GM15510 (cell line): ENCODE results near the gene SETX.

Experiments
- POLR2A ChIP-seq: IDR thresholded peaks from 3 replicates; pipeline ENCODE4 v1.6.1; 2011; ENCODE audit warnings: borderline replicate concordance; ENCODE audit not compliant: insufficient read length; ENCODE audit errors: extremely low read depth

SETX gene

GRCh38 chr9:132364068-132364467 is 9.3 kb upstream of the SETX start:
- TF ChIP-seq POLR2A, result no peak

DNA sequence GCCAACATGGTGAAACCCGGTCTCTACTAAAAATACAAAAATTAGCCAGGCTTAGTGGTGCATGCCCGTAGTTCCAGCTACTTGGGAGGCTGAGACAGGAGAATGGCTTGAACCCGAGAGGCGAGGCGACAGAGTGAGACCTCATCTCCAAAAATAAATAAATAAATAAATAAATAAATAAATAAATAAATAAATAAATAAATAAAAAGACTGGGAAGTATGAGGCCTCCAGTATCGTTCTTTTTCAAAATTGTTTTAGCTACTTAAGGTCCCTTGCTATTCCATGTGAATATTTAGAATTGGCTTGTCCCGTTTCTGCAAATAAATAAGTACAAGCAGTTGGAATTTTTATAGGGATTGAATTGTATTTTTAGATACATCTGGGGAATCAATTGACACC is 3.0 kb upstream of the SETX start:
- TF ChIP-seq POLR2A, result no peak

DNA sequence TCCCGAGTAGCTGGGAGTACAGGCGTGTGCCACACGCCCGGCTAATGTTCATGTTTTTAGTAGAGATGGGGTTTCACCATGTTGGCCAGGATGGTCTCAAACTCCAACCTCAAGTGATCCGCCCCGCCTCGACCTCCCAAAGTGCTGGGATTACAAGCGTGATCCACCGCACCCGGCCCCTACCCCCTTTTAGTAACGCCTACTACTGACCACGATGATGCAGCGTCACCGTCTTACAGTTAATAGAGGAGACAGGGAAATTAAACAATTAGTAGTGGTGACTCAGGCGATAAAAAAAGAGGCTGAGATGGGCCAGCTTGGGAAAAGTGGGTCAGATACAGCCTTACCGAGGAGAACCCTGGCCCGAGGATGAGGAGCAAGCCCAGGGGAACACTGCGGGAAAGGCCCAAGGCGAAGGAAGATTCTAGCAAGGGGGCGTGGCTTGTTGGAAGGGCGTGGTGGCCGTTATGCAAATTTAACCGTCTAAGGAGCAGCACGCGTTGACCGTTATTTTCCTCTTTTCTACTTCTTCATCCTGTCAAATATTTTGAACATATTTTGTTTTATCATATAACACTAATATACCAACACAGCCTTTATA is 1.6 kb upstream of the SETX start:
- TF ChIP-seq POLR2A, result no peak

DNA sequence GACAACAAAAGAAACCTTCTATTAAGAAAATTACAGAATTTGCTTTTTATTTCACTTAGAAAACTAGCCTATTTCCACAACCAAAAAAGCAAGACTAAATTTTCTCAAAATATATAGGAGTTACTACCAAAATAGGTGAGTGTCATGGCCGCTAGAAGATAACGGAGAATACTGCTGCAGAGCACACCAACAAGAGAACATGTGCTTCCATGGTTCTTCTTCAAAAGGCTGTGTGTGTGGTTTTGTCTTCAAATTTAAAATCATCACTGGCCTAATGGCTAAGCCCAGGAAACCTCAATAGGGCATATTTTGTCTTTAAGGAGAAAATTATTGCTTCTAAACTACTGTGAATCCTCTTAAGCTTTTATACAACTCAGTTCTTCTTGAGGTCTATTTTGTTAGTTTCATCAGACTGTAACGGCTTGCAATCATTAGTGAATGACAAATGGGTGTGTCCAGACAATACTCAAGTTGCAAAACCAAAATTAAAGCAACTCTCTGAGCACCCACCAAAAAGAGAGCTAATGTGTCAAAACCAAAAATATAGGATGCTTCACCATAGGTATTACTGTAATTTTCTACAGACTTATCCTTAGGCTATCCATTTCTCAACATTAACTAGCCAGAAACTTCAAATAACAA is 3.3 kb downstream of the SETX start:
- TF ChIP-seq POLR2A, result no peak

GRCh38 chr9:132350861-132351315 is 3.9 kb downstream of the SETX start:
- no peak for TF ChIP-seq POLR2A

DNA sequence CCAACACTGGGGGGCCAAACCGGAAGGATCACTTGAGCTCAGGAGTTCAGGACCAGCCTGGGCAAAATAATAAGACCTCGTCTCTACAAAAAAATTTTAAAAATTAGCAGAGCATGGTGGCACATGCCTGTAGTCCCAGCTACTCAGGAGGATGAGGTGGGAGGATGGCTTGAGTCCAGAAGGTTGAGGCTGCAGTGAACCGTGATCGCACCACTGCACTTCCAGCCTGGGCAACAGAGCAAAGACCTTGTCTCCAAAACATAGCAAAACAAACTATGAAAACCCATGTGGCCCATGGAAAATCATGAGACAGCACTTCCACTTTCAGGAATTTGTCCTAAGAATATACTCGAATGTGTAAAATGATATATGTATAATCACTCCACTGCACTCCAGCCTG is 6.1 kb downstream of the SETX start:
- no peak for TF ChIP-seq POLR2A

GRCh38 chr9:132346177-132346576 is 8.6 kb downstream of the SETX start:
- no peak for TF ChIP-seq POLR2A

- TF ChIP-seq POLR2A, result no peak
Observed at GRCh38 chr9:132341177-132341840, 13.5 kb downstream of the SETX start.

DNA sequence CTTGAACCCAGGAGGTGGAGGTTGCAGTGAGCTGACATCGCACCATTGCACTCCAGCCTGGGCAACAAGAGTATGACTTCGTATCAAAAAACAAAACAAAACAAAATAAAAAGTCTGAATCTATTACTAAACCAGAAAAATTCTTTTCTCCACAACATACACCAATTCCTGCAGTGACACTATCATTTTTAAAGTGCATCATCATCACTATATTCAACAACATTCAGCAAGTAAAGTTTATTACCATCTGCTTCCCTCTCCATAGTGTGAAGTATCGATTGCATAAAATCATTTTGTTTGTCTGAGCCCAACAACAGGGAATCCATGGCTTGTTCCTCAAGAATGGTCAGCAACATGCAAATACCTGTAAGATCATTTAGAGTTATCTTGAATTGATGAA is 20.4 kb downstream of the SETX start:
- no peak for TF ChIP-seq POLR2A

GRCh38 chr9:132333556-132333955 is 21.2 kb downstream of the SETX start:
- TF ChIP-seq POLR2A, result no peak

DNA sequence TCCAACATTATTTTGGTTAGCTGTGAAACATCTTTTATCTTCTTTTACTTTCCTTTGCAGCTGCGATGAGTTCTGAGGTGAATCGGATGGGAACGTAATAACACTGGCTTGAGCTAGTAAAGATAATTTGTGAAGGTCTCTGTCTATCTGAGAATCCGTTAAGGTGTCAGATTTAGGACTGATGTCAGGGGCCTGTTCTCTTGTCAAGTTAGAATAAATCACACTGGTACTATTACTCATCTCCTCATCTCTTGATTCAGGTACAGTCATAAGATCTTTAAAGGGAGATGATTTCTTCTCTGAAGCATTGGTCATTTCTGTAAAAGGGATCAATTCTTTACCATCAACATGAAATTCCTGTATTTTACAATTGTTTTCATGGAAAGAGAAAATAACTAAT is 26.2 kb downstream of the SETX start:
- TF ChIP-seq POLR2A, result no peak

- no peak for TF ChIP-seq POLR2A
Observed at GRCh38 chr9:132327537-132327936, 27.2 kb downstream of the SETX start.

DNA sequence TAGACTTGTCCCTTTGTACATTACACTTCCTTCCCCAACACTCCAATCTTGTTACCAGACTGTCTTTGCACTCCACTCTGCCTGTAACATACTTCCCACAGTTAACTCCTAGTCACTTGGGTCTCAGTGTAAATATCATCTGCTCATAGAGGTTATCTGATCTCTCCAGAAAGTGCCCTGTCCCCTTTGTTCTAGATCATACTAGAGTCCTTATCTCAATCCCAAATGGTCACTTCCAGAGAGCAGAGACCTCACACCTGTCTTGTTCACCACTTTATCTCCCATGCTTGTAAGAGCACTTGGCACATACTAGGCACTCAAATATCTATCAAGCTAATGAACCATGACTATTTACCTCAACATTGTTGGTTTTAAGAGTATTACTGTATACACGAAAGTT is 30.4 kb downstream of the SETX start:
- no peak for TF ChIP-seq POLR2A

- TF ChIP-seq POLR2A, result no peak
Observed at GRCh38 chr9:132319421-132320110, 35.2 kb downstream of the SETX start.

GRCh38 chr9:132312873-132313272 is 41.9 kb downstream of the SETX start:
- TF ChIP-seq POLR2A, result no peak
